Lower lobe of right lung (tissue), 2 donors: Measurements from ENCODE around the gene MTMR1. TPM values are rescaled to one million over a fixed set of nuclear protein-coding genes. Genes with fewer than 3 reads are reported as not detected.

Experiments
- ATAC-seq, 2 donors: fragments of 200-7000 bp; cut with Tn5 transposase; one replicate each; pipeline ENCODE4 v1.9.1; 2020 to 2022; ENCODE audit warnings: mild to moderate bottlenecking in 2 of 2, moderate library complexity in 2 of 2
- DNase-seq: peaks from one replicate; pipeline ENCODE4 v3.0.0-alpha.2; 2020
- H3K27ac ChIP-seq: fragments of 200-600 bp; one replicate; pipeline ENCODE4 v1.8.0; 2022
- H3K27me3 ChIP-seq: fragments of 200-600 bp; one replicate; pipeline ENCODE4 v1.8.0; 2022; ENCODE audit warnings: low read depth
- H3K36me3 ChIP-seq: fragments of 200-600 bp; one replicate; pipeline ENCODE4 v1.8.0; 2022; ENCODE audit warnings: mild to moderate bottlenecking
- H3K4me1 ChIP-seq: fragments of 200-600 bp; one replicate; pipeline ENCODE4 v1.8.0; 2022
- H3K4me3 ChIP-seq: fragments of 200-600 bp; one replicate; pipeline ENCODE4 v1.8.0; 2022; ENCODE audit warnings: mild to moderate bottlenecking
- H3K9me3 ChIP-seq: fragments of 200-600 bp; one replicate; pipeline ENCODE4 v1.8.0; 2022
- intact Hi-C: fragments of 100-400 bp; cut with DNase I; formaldehyde crosslinking; loops from one replicate; pipeline ENCODE4 v1.11.0; 2022
- total RNA-seq: library from RNA; stranded (reverse); fragmentation: NEBNext Ultra II Directional; extraction: Animal tissue kit (Norgen Biotek cat#: 25700); gene quantifications from one replicate; pipeline ENCODE4 v1.2.1, GENCODE V29; 2021
- TF ChIP-seq, protein P1 (sequence below): fragments of 200-600 bp; IDR thresholded peaks from one replicate; pipeline ENCODE4 v1.8.0; 2022; ENCODE audit warnings: antibody characterized with exemption, mild to moderate bottlenecking
- donor health status: DM: no; HTN: yes; CAD: no; lungs with severe emphysema.

MTMR1 gene
- total RNA-seq, 1 donor from 2014 or later: 22.4 TPM

DNA sequence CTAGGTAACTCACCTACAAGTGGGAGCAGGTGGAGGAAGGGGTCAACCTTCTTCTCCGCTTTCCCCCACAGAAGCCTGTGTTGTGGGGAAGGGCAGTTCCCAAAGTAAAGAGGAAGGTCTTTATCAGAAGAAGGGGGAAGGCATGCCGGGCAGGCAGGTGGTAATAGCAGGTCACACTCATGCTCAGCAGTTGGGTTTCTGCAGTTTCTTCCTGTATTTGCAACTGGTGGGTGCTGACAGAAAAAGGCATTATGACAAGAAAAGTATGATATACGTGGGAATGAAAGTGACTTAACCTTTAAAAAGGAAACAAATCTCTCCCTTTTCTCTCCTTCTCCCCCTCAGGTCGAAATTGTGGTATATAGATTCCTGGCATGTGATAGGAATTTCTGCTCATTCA, 3.7 kb downstream of the MTMR1 start:
- TF ChIP-seq, protein P1, sequence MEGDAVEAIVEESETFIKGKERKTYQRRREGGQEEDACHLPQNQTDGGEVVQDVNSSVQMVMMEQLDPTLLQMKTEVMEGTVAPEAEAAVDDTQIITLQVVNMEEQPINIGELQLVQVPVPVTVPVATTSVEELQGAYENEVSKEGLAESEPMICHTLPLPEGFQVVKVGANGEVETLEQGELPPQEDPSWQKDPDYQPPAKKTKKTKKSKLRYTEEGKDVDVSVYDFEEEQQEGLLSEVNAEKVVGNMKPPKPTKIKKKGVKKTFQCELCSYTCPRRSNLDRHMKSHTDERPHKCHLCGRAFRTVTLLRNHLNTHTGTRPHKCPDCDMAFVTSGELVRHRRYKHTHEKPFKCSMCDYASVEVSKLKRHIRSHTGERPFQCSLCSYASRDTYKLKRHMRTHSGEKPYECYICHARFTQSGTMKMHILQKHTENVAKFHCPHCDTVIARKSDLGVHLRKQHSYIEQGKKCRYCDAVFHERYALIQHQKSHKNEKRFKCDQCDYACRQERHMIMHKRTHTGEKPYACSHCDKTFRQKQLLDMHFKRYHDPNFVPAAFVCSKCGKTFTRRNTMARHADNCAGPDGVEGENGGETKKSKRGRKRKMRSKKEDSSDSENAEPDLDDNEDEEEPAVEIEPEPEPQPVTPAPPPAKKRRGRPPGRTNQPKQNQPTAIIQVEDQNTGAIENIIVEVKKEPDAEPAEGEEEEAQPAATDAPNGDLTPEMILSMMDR: no peak
- H3K9me3 ChIP-seq: no peaks in the 10 kb centered on the region
- H3K27ac ChIP-seq: no peak overlapping the region
- H3K4me3 ChIP-seq: no peak overlapping the region
- H3K36me3 ChIP-seq: no peaks in the 10 kb centered on the region
- DNase-seq (no peak), ATAC-seq (no peak)
- H3K27me3 ChIP-seq: no peaks in the 10 kb centered on the region
- intact Hi-C loops: no loop called here
- H3K4me1 ChIP-seq: peaks cover 10% of the 10 kb centered on the region

DNA sequence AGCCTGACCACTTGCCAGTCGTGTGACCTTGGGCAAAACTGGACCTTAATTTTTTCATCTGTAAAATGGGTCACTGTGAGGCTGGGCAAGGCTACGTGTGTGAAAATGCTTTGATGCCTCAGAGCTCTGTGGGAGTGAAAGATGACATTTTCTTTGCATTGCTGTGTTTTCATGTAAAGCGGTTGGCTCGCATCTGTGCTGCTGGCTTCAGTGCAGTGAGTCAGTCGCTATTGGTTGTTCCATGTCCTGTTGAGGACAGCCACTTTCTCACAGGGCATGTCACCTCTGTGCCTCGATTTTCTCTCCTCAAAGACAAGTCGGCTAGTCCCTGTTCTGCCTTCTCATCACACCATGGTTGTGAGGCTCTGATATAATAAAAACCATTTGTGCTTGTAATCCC, 4.4 kb downstream of the MTMR1 start:
- TF ChIP-seq, protein P1: no peak

DNA sequence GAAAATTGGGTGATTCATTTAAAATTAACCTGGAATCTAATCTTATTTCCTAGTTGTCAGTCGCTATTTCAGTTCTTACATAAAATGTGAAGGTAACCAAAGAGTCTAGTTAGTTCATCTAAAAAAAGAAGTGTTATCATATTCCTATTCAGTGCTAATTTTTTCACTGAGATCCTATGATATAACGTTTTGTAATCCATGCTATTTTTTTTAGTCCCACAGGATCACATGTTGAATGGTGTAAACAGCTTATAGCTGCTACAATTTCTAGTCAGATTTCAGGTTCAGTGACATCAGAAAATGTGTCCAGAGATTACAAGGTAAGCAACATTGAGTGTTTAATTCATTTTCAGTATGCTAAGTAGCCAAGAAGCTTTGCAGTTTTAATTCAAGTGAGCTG, 5.8 kb downstream of the MTMR1 start:
- TF ChIP-seq, protein P1: no peak
- Histone ChIP-seq H3K36me3 (no peaks in the 10 kb centered on the region), H3K9me3 (no peaks in the 10 kb centered on the region), H3K4me1 (peaks cover 10% of the 10 kb centered on the region), H3K27ac (no peak overlapping the region), H3K4me3 (no peak overlapping the region), H3K27me3 (no peaks in the 10 kb centered on the region)
- intact Hi-C loops: no loop called here
- no peak for ATAC-seq
- no peak for DNase-seq

More for the DNA sequence above, 4.4 kb downstream of the MTMR1 start:
- Histone ChIP-seq H3K9me3 (no peaks in the 10 kb centered on the region), H3K4me3 (no peak overlapping the region), H3K4me1 (peaks cover 10% of the 10 kb centered on the region), H3K36me3 (no peaks in the 10 kb centered on the region), H3K27ac (no peak overlapping the region), H3K27me3 (no peaks in the 10 kb centered on the region)
- no peak for DNase-seq
- ATAC-seq: no peak
- intact Hi-C loops: no loop called here

DNA sequence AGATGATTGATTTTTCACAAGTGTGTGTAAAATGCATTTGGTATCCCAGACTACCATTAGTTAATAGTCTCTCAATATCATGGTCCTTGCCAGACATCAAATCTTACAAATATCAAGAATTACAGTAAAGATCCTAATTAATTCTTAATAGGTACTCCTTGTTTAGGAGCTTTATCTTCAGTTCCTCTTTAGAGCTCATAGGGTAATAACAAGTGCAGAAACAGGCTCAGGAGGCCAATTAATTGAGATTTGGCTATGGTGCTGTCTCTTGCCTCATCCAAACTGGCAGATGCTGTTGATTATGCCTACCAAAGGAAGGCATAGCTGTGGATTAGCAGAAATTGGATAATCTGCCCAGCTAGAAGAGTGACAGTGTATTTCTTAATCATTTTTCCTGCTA, 6.9 kb downstream of the MTMR1 start:
- H3K36me3 ChIP-seq: no peaks in the 10 kb centered on the region
- H3K4me3 ChIP-seq: no peak overlapping the region
- no peaks in the 10 kb centered on the region for H3K27me3 ChIP-seq
- DNase-seq (no peak), ATAC-seq (no peak)
- intact Hi-C loops: no loop called here
- H3K27ac ChIP-seq: no peak overlapping the region
- H3K4me1 ChIP-seq: peaks cover 2% of the 10 kb centered on the region
- TF ChIP-seq, protein P1: no peak
- no peaks in the 10 kb centered on the region for H3K9me3 ChIP-seq

DNA sequence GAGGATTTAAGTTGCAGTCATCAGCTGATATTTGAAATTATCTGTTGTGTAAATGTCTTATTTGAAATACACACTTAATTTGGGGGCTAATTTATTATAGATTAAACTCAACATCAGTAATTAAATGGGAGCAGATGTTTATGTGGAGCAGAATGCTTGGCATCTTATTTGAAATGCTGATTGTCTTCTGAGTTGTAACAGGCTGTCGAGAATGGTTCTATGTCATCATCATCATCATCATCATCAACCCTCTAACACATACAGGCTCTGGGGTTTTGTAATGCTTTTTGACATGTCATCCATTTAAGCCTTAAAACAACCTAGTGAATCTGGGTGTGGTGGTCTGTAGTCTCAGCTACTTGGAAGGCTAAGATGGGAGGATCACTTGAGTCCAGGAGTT, 8.2 kb downstream of the MTMR1 start:
- H3K4me1 ChIP-seq: no peaks in the 10 kb centered on the region
- H3K27ac ChIP-seq: no peak overlapping the region
- no peaks in the 10 kb centered on the region for H3K9me3 ChIP-seq
- intact Hi-C loops: no loop called here
- TF ChIP-seq, protein P1: no peak
- DNase-seq (no peak), ATAC-seq (no peak)
- no peaks in the 10 kb centered on the region for H3K27me3 ChIP-seq
- no peak overlapping the region for H3K4me3 ChIP-seq
- no peaks in the 10 kb centered on the region for H3K36me3 ChIP-seq
